Measurements from ENCODE around the gene PCDHA1. TPM values are rescaled to one million over a fixed set of nuclear protein-coding genes. Genes with fewer than 3 reads are reported as not detected.

Gene PCDHA1
- total and polyA plus RNA-seq, 10 donors = 0.05 TPM; not detected in 9

DNA sequence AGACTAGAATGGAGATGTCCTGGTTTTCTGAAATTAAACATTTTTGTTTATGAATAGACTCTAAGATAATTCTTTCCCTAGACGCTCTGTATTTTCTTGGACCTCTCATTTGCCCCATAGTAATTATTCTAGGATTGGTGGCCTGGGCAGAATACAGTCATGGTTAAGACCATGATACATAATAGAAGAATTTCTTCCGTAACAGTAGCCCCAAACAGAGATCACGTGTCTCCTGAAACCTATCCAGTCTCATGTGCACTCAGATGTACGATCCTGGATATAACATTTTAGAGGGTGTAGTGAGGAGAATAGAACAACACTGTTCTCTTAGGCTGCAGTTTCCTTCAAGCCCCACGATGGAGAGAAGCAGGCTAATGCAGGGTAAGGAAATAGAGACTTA lies 202.7 kb downstream of the PCDHA1 start:
- H3K27ac ChIP-seq = no peak overlapping the region
- H3K9me3 ChIP-seq = no peaks in the 10 kb centered on the region
- H3K36me3 ChIP-seq = no peaks in the 10 kb centered on the region
- H3K4me3 ChIP-seq = no peak overlapping the region
- 80 to 89% (median 83%) methylated on average over 5 of the region's 5 CpGs for WGBS, 5 donors
- H3K4me1 ChIP-seq = no peaks in the 10 kb centered on the region
- TF ChIP-seq POLR2AphosphoS5 (IDR thresholded peaks at IDR 0.05) = no peak
- TF ChIP-seq POLR2A (IDR thresholded peaks at IDR 0.05) = no peak
- TF ChIP-seq, protein P1, sequence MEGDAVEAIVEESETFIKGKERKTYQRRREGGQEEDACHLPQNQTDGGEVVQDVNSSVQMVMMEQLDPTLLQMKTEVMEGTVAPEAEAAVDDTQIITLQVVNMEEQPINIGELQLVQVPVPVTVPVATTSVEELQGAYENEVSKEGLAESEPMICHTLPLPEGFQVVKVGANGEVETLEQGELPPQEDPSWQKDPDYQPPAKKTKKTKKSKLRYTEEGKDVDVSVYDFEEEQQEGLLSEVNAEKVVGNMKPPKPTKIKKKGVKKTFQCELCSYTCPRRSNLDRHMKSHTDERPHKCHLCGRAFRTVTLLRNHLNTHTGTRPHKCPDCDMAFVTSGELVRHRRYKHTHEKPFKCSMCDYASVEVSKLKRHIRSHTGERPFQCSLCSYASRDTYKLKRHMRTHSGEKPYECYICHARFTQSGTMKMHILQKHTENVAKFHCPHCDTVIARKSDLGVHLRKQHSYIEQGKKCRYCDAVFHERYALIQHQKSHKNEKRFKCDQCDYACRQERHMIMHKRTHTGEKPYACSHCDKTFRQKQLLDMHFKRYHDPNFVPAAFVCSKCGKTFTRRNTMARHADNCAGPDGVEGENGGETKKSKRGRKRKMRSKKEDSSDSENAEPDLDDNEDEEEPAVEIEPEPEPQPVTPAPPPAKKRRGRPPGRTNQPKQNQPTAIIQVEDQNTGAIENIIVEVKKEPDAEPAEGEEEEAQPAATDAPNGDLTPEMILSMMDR (IDR thresholded peaks at IDR 0.05 in 8 of 11, conservative IDR thresholded peaks at IDR 0.05 in 3 of 11) = no peak
- intact Hi-C loops (cut with DNase I; ENCODE audit: low total_unique reads) = no loop called here
- DNase-seq = no peak
- H3K27me3 ChIP-seq (replicated peaks in 1 of 7) = peaks cover 0 to 5% (median 0%) of the 10 kb centered on the region in 7 donors

DNA sequence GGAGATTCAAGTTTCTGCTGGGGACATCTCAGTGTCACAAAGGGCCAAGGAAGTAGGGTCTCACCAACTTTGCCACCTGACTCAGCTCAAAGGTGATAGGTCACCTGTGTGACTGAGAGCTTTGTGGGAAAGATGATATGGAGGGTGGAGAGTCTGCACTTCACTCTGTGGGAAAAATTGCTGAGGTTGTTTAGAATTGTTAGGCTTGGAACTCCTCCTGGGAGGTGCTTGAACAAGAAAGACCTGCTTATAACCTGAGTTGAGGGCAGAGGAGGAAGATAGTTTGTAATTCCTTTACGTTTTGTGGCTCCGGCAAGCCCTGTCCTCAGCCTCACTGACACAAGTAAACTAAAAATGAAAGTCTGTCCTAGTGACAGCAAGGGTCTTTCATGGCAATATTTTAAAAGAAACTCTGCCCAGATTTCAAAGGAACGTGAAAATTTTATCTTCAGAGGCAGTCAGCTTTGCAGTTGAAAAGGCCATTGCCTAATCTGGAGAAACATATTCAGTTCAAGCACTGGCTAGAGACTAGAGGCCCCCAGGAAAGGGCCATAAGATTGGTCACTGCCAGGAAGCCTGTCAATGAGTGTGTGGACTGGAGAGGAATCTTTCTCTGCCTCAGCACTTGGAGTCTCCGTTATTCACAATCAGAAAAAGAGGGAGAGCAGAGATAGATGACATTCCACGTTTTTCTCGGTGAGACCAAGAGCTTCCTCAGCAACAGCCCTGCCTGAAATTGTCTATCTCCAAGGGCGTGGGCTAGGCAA lies 203.5 kb downstream of the PCDHA1 start:
- H3K9me3 ChIP-seq = no peaks in the 10 kb centered on the region
- 65 to 79% (median 72%) methylated on average over 7 of the region's 7 CpGs for WGBS, 5 donors
- intact Hi-C loops (cut with DNase I; ENCODE audit: low total_unique reads) = no loop called here
- peaks cover 0 to 5% (median 0%) of the 10 kb centered on the region in 7 donors for H3K27me3 ChIP-seq (replicated peaks in 1 of 7)
- TF ChIP-seq POLR2AphosphoS5 (IDR thresholded peaks at IDR 0.05) = no peak
- TF ChIP-seq, protein P1 (IDR thresholded peaks at IDR 0.05 in 8 of 11, conservative IDR thresholded peaks at IDR 0.05 in 3 of 11) = no peak
- no peak for TF ChIP-seq POLR2A (IDR thresholded peaks at IDR 0.05)
- H3K27ac ChIP-seq = no peak overlapping the region
- no peak for DNase-seq
- no peak overlapping the region for H3K4me3 ChIP-seq
- no peaks in the 10 kb centered on the region for H3K36me3 ChIP-seq
- H3K4me1 ChIP-seq = no peaks in the 10 kb centered on the region

DNA sequence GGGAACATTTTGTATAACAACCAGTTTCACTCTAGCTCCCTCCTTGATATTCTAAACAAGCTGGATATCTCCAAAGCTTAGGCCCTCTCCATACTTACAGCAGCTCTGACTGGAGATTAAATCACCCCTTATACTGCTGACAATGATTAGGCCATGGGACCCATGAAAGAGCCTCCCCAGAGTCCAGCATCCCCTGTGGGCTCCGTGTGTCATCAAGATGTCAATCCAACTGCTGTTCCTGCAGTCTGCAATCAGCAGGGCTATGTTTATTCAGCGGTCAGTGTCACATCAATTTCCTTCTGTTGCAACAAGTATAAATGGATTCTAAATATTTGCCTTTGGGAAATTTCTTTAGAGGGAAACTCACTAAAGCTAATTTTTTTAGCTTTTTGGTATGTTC lies 206.9 kb downstream of the PCDHA1 start:
- Histone ChIP-seq H3K27ac (no peak overlapping the region), H3K4me3 (no peak overlapping the region), H3K27me3 (replicated peaks in 1 of 7) (no peaks in the 10 kb centered on the region), H3K4me1 (no peaks in the 10 kb centered on the region), H3K36me3 (no peaks in the 10 kb centered on the region), H3K9me3 (no peaks in the 10 kb centered on the region)
- TF ChIP-seq, protein P1 (IDR thresholded peaks at IDR 0.05 in 8 of 11, conservative IDR thresholded peaks at IDR 0.05 in 3 of 11) = no peak
- TF ChIP-seq POLR2A (IDR thresholded peaks at IDR 0.05) (no peak), POLR2AphosphoS5 (IDR thresholded peaks at IDR 0.05) (no peak)
- intact Hi-C loops (cut with DNase I; ENCODE audit: low total_unique reads) = no loop called here
- DNase-seq = no peak
- WGBS, 5 donors = 67 to 87% (median 74%) methylated on average over 2 of the region's 2 CpGs

DNA sequence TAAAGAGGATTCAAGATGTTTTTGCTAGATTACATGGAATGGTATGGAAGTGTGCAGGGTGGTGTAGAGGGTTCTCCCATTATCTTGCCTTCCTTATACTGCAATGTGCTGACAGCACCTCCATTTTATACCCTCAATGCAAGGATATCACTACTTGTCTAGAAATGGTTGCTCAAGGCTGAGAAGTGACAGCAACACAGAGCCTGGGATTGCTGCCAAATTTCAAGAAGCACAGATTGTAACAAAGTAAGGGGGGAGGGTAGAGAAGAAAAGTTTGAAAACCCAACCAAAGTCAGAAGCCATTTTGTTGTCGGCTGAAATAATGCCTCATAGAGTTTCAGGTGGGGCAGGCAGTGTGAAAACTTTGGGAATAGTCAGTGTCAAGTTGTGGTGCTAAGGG lies 210.1 kb downstream of the PCDHA1 start:
- H3K9me3 ChIP-seq = no peaks in the 10 kb centered on the region
- no peak overlapping the region for H3K4me3 ChIP-seq
- no peak for DNase-seq
- 71 to 88% (median 84%) methylated on average over 1 of the region's 1 CpG for WGBS, 5 donors
- TF ChIP-seq, protein P1 (IDR thresholded peaks at IDR 0.05 in 8 of 11, conservative IDR thresholded peaks at IDR 0.05 in 3 of 11) = no peak
- TF ChIP-seq POLR2A (IDR thresholded peaks at IDR 0.05) (no peak), POLR2AphosphoS5 (IDR thresholded peaks at IDR 0.05) (no peak)
- peaks cover 0 to 15% (median 0%) of the 10 kb centered on the region in 7 donors for H3K27me3 ChIP-seq (replicated peaks in 1 of 7)
- intact Hi-C loops (cut with DNase I; ENCODE audit: low total_unique reads) = no loop called here
- H3K36me3 ChIP-seq = no peaks in the 10 kb centered on the region
- peaks cover 0 to under 1% (median 0%) of the 10 kb centered on the region in 6 donors for H3K4me1 ChIP-seq
- no peak overlapping the region for H3K27ac ChIP-seq

Measured in spleen (tissue), 11 donors.